Dedifferentiated amniotic fluid mesenchymal stem cell (primary cell): ENCODE results near the gene CADM1.

Source experiments
- DNase-seq: peaks from one replicate; pipeline ENCODE4 v3.0.0-alpha.2; 2016; ENCODE audit errors: extremely low spot score

The CADM1 gene

GRCh38 chr11:115247361-115247760 is 256.9 kb downstream of the CADM1 start:
- DNase-seq: no peak

- DNase-seq: no peak
Observed at GRCh38 chr11:115244758-115245157, 259.5 kb downstream of the CADM1 start.

- no peak for DNase-seq
Observed at GRCh38 chr11:115244296-115244695, 259.9 kb downstream of the CADM1 start.

- DNase-seq: no peak
Observed at GRCh38 chr11:115242982-115243381, 261.2 kb downstream of the CADM1 start.

DNA sequence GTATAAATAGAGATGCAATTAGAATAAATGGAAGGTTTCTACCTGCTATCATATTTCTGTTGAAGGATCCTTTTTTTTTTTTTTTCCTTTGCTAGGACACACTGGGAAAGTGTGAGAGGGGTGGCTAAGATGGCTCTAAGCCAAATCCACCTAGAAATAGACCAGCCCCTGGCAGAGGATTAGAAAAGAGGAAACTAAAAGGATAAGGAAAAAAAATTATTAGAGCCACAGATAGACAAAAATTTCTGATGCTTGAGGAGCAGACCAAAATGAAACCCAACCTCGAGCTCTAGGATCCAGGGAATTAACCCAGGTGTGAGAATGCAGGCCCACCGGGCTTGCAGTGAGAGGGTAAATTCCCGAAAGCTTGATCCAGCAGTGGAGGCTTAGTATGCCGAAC is 262.3 kb downstream of the CADM1 start:
- no peak for DNase-seq

DNA sequence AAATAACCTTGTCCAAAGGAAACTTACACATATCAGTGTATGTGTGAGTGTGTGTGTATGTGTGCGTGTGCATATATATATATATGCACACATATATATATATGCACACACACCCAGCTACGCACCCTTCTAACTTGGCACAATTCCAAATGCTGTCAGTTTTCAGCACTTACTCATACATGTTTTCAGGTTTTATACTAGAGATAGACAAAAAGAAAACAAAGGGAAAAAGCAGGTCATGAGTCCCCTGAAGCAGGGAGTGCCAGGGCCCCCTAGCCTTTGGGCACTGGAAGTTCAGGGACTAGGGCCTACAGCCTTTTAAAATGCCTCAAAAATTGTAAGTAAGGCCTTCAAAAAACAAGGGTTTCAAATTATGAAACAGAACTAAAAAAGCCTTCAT is 265.4 kb downstream of the CADM1 start:
- DNase-seq: no peak

DNA sequence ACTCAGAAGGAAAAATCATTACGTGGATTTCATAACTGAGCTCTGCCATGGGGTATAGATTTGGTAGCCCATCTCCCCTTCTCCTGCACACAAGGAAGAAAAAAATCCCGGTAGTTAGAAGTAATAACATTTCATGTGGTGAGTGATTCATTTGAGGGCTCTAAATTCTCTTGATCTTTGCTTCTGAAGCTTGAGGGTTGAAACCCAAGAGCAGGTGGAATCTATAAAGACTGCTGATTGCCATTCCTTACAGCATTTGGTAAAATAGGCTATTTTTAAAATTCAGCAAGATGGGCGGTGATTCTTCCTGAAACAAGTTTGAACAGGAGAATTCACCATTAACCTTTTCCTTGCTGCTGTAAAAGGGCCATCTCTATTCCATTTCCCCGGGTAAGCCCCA is 266.1 kb downstream of the CADM1 start:
- DNase-seq: no peak

DNA sequence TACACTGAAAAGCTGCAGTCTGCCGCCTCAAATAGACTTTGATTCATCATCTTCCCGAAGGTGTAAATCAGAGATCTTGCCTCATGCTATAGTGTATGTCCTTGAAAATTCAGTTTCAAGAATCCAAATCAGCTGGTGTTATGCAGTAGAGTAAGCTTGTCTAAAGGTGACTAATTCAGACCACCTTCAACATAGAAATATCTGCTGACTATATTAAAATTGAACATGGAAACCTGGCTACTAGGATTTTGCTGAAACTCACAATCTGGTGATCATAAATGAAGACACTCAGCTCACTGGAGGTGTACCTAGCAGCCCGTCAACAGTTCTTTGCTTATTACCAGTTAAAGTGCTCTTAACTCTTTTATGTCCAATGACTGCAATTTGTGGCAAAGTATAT is 266.6 kb downstream of the CADM1 start:
- DNase-seq: no peak

GRCh38 chr11:115234794-115235193 is 269.4 kb downstream of the CADM1 start:
- no peak for DNase-seq

DNA sequence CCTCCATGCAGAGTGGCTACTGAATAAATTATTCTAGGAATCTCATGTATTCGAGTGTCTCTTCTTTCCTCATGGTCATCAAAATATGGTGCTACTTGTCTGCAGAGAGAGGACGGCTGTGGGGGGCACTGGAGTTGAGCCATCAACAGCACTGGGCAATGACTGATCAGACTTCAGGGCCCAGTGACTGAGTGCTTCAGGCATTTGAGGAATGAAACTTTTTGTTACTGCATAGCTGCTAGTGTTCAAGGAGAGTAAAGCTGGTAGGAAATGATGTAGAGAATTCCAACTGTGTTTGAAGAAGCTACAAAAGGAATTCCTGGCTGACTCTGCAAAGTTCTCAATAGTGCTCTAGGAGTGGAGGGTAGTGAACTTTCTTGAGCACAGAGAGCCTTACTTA is 277.7 kb downstream of the CADM1 start:
- no peak for DNase-seq

GRCh38 chr11:115224551-115224950 is 279.7 kb downstream of the CADM1 start:
- DNase-seq: no peak

DNA sequence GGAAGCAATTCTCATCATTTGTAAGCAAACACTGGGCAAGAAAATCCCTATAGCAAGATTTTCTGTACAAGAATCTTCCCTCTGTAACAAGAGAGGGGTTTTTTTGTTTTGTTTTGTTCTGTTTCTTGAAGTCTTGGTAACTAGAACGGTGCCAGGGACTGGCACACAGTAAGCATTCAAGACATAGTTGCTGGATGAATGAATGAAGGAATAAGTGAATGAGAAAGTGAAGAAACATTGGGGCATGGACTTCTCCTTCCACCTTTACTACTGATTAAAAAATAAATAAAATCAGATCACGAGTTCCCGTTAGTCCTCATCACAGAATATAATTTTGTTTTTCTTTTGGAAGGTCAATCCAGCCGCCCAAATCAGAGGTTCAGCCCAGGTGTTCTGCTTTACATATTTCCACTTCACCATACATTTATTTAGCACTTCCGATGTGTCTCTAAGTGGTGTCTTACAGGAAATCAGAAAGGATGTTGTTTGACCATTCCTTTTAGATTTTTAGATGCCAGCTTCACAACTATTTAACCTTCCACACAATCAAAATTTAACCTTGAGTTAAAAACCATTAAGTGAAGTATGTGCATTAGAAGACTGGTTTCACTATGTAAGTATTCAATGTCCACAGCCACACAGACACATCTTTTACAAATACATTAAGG is 281.2 kb downstream of the CADM1 start:
- DNase-seq: no peak

DNA sequence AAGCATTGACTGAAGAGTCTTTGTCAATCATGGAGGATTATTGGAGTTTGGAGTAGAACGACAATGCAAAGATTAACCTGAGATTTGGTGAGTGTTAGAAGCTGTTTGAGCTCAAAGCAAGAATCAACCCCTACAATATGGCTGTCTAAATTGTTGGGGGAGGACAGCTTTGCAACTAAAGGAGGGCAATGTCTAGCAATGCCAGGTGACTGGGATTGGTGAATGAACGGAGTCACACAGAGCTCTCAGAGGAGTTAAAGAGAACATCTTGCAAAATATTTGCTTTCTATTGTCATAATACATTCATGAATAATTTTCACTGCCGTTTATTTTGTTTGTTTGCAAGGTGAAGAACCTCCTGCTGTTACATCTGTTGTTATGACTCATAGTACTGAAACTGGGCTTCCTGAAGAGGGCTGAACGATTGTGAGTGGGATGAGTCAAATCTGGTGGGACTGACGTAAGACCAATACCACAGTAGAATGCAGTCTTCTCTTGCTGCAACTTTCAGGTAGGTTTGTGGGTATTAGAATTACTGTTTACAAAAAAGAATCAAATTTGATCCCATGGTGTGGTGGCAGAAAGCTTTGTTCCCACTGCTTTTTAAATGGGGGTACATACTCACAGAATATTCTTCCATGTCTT is 281.9 kb downstream of the CADM1 start:
- DNase-seq: no peak

DNA sequence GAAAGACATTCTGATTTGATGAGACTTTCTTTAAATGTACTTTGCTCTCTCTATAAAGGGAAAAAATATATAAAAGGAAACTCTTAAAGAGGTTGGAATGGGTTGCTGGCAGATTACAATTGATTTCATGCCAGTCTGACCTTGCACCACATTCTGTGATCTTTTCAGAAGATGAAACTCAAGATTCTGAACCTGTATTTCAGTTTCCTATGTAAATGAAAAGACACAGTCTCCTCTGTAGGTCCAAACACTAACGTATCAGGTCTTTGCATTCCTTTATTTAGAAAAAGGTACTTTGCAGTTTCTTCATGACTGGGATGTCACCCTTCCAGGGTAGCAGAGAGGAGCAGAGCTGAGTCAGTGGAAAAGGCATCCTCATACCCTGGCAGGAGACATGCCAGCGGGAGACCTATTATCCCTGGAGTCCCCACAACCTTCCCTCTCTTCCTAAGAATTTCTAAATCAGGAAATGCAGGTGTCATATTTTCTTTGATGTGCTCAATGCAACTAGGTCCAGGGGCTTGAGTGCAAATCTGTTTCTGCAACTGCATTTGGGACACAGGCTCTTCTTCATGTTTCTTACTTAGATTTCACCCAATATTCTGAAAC is 282.6 kb downstream of the CADM1 start:
- no peak for DNase-seq

- DNase-seq: no peak
Observed at GRCh38 chr11:115220911-115221310, 283.3 kb downstream of the CADM1 start.

DNA sequence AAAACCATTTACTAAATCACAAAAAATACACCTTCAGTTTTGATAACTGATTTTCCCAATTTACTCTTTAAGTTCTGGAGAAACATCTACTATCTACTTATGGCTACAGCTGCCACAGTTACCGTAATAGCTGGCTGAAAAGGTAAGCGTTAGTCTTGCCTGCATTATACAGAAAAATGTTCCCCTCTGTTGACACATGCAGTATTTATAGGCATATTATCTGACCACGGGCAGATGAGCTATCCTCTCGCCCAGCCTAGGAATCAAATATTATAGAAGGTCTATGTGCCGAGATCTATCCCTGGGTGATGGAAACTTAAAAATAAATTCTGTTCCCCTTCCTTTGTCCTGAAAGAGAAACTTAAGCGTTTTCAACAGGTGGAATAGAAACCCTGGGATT is 283.8 kb downstream of the CADM1 start:
- no peak for DNase-seq

DNA sequence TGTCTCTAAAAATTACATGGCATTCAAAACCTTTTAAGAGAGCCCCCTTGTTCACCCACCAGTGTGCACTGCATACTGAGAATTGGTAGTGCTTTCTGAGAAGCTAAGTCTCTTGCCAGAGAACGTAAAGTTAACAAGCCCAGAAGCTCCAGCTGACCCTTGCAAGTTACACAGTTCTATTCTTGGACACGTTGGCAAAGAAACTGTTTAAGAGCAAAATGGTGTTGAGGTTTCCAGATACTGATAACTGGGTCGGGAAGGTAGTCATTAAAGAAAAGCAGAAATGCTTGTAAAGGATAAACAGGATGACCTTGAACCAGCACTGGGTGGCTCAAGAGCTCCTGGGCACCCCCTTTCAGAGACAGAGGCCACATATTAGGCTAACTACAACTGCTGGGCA is 284.8 kb downstream of the CADM1 start:
- DNase-seq: no peak

- DNase-seq: no peak
Observed at GRCh38 chr11:115217726-115218311, 286.4 kb downstream of the CADM1 start.

GRCh38 chr11:115215694-115216617 is 288.3 kb downstream of the CADM1 start:
- DNase-seq: no peak

DNA sequence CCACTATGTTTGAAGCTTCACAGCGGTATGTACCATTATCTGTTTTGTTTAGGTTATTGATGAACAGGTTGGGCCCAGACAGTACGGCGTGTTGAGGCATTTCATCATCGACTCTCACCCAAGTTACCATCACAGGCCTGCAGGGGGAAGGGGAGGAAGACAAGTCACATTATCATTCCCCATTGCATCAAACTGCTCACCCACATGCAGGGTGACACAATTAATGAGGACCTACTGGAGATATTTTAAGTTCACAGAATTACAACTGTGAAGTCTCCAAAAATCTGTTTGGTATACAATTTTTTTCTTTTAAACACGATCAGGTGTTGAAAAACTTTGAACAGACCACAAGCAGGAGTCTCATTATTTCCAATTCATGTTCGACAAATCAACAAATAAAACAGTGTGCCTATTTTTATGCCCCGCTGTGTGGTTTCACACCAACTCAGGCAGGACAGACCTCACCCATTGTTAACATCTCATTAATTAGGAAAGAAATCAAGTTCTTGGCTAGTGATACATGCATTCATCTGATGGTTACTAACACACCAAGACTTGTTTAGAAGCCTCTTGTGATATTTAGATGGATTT is 289.5 kb downstream of the CADM1 start:
- no peak for DNase-seq

- DNase-seq: no peak
Observed at GRCh38 chr11:115213007-115213406, 291.2 kb downstream of the CADM1 start.
